ENCODE data around the gene LRRTM4.

Gene LRRTM4

DNA sequence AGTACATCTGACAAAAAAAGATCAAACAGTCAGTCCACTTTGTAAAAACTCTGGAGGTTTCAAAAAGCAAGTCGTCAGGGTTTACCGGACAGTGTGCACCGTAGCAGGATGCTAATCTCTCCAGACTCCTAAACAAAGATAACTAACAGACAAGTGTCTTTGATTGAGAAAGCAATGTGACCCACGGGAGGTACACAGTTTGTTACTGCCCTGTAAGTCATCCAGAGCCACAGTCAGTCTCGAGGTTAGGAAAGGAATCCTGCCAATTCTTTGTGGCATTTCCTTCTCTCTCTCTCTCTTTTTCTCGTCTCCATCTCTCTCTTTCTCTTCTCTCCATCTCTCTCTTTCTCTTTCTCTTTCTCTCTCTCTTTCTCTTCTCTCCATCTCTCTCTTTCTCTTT, 42.8 kb downstream of the LRRTM4 start:
- DNase-seq (ENCODE audit: extremely low read depth in 1 of 2, low read depth in 1 of 2), result no peak

DNA sequence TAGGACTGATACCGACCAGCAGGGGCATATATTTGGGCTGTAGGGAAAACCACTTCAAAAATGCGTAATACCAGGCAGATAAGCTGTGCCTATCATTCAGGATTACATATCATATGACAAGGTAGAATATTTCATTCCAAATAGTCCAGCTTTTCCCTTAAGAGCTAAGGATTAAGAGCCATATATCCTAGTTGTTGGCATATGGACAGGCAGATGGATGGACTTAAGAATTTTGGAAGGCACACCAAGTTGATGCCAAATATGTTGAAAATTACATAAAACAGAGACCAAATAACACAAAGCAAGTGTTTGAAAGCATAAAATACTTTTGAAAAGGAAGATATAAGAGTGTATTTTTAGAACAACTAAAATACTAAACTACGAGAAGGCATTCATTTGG, 52.1 kb downstream of the LRRTM4 start:
- DNase-seq (ENCODE audit: extremely low read depth in 1 of 2, low read depth in 1 of 2), result no peak

DNA sequence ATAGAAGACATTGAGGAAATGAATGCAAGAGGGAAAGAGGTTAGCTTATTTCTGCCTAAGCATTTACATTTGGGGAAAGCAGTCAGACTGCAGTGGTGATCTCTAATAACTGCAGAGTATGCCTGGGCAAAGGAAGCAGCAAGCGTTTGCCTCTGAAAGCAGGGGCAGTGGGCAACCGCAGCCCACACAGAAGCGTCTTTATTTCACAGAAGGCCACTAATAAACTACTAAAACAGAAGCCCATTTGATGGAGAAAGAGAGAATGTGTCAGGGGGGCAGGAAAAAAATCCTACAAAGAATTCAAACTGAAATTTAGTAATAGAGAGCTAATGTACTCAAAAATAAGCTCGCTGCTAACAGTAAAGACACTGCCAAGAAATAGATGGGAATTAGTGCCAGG, 53.1 kb downstream of the LRRTM4 start:
- DNase-seq (ENCODE audit: extremely low read depth in 1 of 2, low read depth in 1 of 2), result no peak

DNA sequence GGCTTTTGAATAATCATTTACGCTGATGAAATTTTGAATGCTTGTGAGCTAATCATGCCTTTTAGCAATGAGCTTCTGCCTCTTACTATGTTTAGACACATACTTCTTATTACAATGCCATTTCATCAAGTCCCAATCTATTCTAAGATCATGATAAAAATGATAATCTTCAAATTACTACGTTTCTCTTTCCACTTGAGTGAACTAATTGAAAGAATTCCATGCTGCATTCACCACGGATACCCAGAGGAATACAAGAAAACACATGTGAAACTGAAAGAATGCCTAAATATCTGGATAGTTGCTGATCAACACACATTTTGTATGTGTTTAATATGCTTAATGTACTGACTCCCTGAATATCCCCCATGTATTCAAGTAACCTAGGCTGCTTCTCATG, 62.3 kb downstream of the LRRTM4 start:
- DNase-seq (ENCODE audit: extremely low read depth in 1 of 2, low read depth in 1 of 2), result no peak

GRCh38 chr2:77458216-77458615, 64.0 kb downstream of the LRRTM4 start:
- no peak for DNase-seq (ENCODE audit: extremely low read depth in 1 of 2, low read depth in 1 of 2)

DNA sequence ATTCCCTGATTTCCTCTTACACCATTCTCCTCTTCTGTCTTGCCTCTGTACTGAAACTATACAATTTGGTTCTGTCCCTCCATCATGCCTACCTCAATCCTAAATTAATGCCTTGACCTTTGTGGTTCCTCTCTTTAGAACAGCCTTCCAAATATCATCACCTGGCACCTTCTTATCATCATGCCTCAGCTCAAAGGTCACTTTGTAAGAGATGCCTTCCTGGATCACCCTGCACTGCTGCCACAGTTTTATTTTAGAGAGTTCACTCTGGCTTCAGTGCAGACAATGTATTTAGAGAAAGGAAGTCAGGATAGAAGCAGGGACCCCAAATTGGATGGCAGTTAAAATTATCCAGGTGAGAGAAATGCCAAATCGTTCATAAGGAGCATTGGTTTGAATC, 64.5 kb downstream of the LRRTM4 start:
- no peak for DNase-seq (ENCODE audit: extremely low read depth in 1 of 2, low read depth in 1 of 2)

DNA sequence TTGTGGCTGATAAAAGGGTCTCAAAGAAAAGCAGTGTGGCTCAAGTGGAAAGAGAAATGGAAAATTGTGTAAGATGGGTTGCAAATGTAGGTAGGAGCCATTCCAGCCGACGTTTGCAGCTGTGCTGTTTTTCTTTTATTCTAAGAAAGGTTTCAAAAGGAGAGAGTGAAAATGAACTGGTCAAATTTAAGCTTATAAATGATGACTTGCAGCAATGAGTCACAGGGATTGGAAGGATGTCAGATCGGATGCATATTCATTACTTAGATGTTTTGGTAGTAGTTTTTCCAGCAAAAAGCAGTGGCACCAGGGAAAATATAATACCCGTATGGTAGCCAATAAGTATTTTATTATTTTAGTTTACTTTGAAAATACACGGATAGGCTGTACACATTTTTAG, 79.1 kb downstream of the LRRTM4 start:
- no peak for DNase-seq (ENCODE audit: extremely low read depth in 1 of 2, low read depth in 1 of 2)

DNA sequence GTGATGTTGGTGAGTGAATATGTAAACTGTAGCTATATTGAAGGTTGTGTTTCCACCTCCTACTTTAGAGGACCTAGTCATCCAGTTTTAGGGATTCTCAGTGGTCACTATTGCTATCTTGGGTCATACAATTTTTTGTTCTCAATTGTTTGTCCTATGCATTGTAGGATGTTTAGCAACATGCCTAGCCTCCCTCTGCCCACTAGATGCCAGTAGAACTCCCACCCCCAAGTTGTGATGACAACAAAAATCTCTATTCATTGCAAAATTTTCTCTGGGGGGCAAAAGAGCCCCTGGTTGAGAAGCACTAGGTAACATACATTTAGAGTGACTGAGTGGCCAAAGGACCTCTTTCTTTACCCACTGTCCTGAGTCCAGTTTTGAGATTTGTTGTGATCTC, 87.3 kb downstream of the LRRTM4 start:
- DNase-seq (ENCODE audit: extremely low read depth in 1 of 2, low read depth in 1 of 2), result no peak

GRCh38 chr2:77428946-77429345, 93.2 kb downstream of the LRRTM4 start:
- DNase-seq (ENCODE audit: extremely low read depth in 1 of 2, low read depth in 1 of 2), result no peak

- DNase-seq (ENCODE audit: extremely low read depth in 1 of 2, low read depth in 1 of 2), result no peak
Observed at GRCh38 chr2:77421971-77422370, 100.2 kb downstream of the LRRTM4 start.

GRCh38 chr2:77418537-77418936, 103.6 kb downstream of the LRRTM4 start:
- DNase-seq (ENCODE audit: extremely low read depth in 1 of 2, low read depth in 1 of 2), result no peak

DNA sequence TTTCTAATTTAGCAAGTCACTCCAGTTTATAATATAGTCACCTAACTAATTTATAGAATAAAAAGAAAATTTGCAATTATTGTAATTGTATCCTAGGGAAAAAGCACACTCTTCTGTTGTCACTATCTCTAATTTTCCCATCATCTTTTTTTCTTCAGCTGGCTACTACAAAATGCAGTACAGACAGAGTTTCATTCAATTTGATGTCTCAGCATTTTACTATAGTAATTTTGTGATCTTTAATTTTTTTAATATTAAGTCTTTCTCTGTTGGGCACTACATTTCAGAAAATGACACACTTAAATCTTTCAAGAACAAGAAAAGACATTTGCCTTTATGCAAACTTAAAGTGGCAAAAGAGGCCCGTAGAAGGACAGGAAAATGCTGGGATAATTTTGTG, 118.0 kb downstream of the LRRTM4 start:
- DNase-seq (ENCODE audit: extremely low read depth in 1 of 2, low read depth in 1 of 2), result no peak

GRCh38 chr2:77398970-77399600, 123.1 kb downstream of the LRRTM4 start:
- DNase-seq (ENCODE audit: extremely low read depth in 1 of 2, low read depth in 1 of 2), result no peak

DNA sequence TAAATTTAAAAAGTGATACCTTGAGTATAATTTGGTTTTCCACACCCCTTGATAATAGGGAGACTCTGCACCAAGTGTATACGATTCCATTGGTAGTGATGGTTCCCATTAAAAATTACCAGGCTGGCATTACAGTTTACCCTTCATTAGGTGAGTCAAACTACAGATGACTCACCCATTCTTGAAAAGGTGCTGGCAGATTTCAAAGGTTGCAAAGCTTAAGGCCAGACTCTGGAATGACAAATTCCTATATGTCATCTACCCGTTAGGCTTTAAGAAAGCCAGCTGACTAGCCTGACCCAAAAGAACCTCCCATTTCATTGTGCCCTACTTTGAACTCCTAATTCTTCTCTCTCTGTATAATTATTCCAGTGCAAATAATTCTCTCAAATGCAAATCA, 124.4 kb downstream of the LRRTM4 start:
- DNase-seq (ENCODE audit: extremely low read depth in 1 of 2, low read depth in 1 of 2), result no peak

DNA sequence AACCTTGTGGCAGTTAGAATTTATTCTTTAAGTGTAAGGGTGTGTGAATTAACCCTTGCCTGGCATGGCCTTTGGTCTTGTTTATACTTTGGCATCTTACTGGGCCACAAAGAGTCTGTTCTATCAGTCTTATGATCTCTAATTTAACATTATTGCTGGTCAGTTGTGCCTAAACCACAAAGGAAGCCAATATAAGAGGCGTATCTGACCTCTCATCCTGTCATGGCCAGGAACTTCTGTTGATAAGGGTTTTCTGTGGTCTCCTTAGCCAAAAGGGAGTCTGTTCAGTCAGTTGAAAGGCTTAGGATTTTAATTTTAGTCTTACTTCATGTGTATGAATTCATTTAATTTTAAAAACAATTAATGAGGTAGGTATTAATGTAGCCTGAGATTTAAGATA, 127.2 kb downstream of the LRRTM4 start:
- DNase-seq (ENCODE audit: extremely low read depth in 1 of 2, low read depth in 1 of 2), result no peak

GRCh38 chr2:77391119-77391518, 131.1 kb downstream of the LRRTM4 start:
- DNase-seq (ENCODE audit: extremely low read depth in 1 of 2, low read depth in 1 of 2), result no peak

GRCh38 chr2:77387324-77387723, 134.9 kb downstream of the LRRTM4 start:
- no peak for DNase-seq (ENCODE audit: extremely low read depth in 1 of 2, low read depth in 1 of 2)

DNA sequence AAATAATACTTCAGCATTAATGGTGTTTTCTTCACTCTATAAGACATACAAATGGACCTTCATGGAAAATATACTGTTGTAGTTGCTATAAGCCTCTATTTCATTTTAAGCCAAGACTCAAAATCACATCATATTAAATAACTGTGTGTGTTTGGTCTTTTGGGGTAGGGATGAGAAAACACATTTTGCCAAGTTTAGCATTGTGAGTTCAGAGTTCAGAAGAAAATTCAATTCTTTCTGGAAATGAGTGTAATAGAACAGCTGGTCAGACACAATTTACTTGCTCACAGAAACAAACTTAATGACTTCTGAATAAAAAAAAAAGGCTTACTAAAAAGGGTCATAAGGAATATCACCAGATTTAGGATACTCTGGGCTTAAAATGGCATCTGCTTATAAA, 149.5 kb downstream of the LRRTM4 start:
- no peak for DNase-seq (ENCODE audit: extremely low read depth in 1 of 2, low read depth in 1 of 2)

DNA sequence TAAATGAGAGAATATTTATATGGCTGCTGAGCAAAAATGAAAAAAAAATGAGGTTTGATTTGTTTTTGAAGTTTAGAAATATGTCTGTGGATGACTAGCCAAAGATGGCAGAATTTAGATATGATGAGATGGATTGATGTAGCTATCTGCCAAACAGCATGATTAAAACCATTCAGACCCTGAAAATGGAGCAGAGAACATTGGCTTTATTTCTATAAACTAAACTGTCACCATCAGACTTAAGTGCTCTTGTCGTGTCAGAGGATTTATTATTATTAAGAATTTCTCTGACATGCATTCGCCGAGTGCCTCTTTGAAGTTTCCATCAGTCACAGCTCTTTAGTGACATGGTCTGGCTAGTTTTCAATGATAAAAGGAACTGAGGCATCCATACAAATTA, 151.7 kb downstream of the LRRTM4 start:
- DNase-seq (ENCODE audit: extremely low read depth in 1 of 2, low read depth in 1 of 2), result no peak

- DNase-seq (ENCODE audit: extremely low read depth in 1 of 2, low read depth in 1 of 2), result no peak
Observed at GRCh38 chr2:77363277-77363676, 158.9 kb downstream of the LRRTM4 start.

DNA sequence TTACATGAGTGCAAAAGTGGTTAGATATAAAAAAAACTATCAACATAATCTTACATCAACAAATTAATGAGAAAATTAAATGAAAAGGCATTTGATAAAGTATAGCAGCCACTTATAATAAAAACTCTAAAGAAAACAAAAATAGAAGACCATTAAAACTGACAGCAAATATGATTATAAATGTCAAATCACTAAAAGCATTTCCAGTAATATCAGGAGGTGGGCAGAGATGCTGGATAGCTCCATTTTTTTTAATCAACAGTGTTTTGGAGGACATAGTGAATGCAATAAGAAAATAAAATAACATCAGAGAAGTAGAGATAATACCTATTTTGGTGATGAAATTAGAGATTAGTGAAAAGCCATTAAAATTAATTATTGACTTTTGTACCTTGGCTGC, 173.4 kb downstream of the LRRTM4 start:
- no peak for DNase-seq (ENCODE audit: extremely low read depth in 1 of 2, low read depth in 1 of 2)

GRCh38 chr2:77336013-77336412, 186.2 kb downstream of the LRRTM4 start:
- no peak for DNase-seq (ENCODE audit: extremely low read depth in 1 of 2, low read depth in 1 of 2)

DNA sequence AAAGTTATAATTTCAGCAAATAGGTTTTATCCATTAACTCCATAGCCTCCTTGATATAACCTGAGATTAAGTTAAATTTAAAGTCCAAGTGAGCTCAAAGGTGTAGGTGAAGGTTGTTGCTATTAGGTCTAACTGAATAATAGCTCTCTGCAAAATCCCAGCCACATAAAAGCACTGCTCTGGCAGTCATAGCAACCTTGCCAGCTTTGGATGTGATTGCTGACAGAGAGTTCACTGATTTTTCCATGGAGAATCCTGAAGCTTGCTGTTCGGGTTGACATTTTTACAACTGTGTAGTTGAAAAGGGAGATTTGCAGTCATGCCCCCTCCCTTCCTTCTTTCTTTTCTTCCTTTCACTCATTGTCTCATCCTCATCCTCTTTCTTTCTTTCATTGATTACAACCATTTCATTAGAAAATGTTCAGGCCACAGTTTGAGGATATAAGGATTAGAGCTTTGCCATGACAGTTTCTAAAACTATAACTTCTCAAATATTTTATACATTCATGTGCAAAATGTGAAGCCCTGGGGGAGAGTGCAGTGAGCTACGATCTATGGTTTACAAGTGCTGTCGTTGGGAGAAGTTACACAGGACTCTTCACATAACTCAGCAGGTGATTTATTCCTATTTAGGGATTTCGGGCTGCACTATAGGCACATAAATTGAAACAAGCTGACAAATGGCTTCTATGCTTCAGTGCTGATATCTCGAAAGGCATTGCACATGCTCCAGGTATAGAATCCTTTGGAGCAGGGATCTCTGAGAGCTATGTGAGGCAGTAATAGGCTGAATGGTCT, 193.8 kb downstream of the LRRTM4 start:
- no peak for DNase-seq (ENCODE audit: extremely low read depth in 1 of 2, low read depth in 1 of 2)
